Activated CD4-positive, CD25-positive, alpha-beta regulatory T cell treated with anti-CD3 and anti-CD28 coated beads, Interleukin-2, amount 50 U/mL, for 16 hours (primary cell): ENCODE results near the gene KCNQ5.
A peak's percentile ranks its signal among the peaks of the same experiment; 100 is the strongest.

Experiments used
- DNase-seq: peaks from one replicate; pipeline ENCODE4 v3.0.0-alpha.2; 2020; ENCODE audit warnings: low read depth, low spot score

Gene KCNQ5

GRCh38 chr6:73116330-73116729 is 494.5 kb downstream of the KCNQ5 start:
- no peak for DNase-seq

- DNase-seq, result no peak
Measured at GRCh38 chr6:73121421-73121993, 499.6 kb downstream of the KCNQ5 start.

- DNase-seq, result no peak
Measured at GRCh38 chr6:73123632-73124329, 501.9 kb downstream of the KCNQ5 start.

GRCh38 chr6:73129653-73130443 is 508.0 kb downstream of the KCNQ5 start:
- peak; percentile 57 for DNase-seq

GRCh38 chr6:73131706-73132105 is 509.8 kb downstream of the KCNQ5 start:
- DNase-seq, result no peak

GRCh38 chr6:73134588-73134987 is 512.7 kb downstream of the KCNQ5 start:
- DNase-seq, result no peak

GRCh38 chr6:73139681-73140383 is 518.0 kb downstream of the KCNQ5 start:
- no peak for DNase-seq

GRCh38 chr6:73143551-73143950 is 521.7 kb downstream of the KCNQ5 start:
- no peak for DNase-seq

- DNase-seq, result no peak
Measured at GRCh38 chr6:73144516-73144915, 522.7 kb downstream of the KCNQ5 start.

GRCh38 chr6:73145690-73146089 is 523.8 kb downstream of the KCNQ5 start:
- DNase-seq, result no peak

- no peak for DNase-seq
Measured at GRCh38 chr6:73151732-73152131, 529.9 kb downstream of the KCNQ5 start.

- DNase-seq, result no peak
Measured at GRCh38 chr6:73152556-73152955, 530.7 kb downstream of the KCNQ5 start.

GRCh38 chr6:73152966-73153757 is 531.3 kb downstream of the KCNQ5 start:
- DNase-seq, result no peak

GRCh38 chr6:73156793-73157767 is 535.2 kb downstream of the KCNQ5 start:
- DNase-seq, result no peak

GRCh38 chr6:73157870-73158269 is 536.0 kb downstream of the KCNQ5 start:
- no peak for DNase-seq

- DNase-seq, result no peak
Measured at GRCh38 chr6:73169111-73169510, 547.2 kb downstream of the KCNQ5 start.

GRCh38 chr6:73169633-73170032 is 547.8 kb downstream of the KCNQ5 start:
- no peak for DNase-seq

GRCh38 chr6:73174646-73175045 is 552.8 kb downstream of the KCNQ5 start:
- DNase-seq, result no peak

GRCh38 chr6:73176057-73176456 is 554.2 kb downstream of the KCNQ5 start:
- no peak for DNase-seq
